HepG2 (cell line): Measurements from ENCODE around the gene KCNJ4. TPM values are rescaled to one million over a fixed set of nuclear protein-coding genes. Genes with fewer than 3 reads are reported as not detected.

ENCODE experiments used
- ADNP ChIP-seq: sonication (generic); formaldehyde crosslinking; IDR thresholded peaks from 2 replicates; pipeline ENCODE4 v1.4.0; 2020; ENCODE audit warnings: missing genetic modification reagents
- CBX5 ChIP-seq: sonication (generic); formaldehyde crosslinking; IDR thresholded peaks from 2 replicates; pipeline ENCODE4 v1.4.0; 2020; ENCODE audit warnings: missing genetic modification reagents, borderline replicate concordance
- HDAC1 ChIP-seq: sonication (generic); formaldehyde crosslinking; IDR thresholded peaks from 2 replicates; pipeline ENCODE4 v1.5.1; 2020; ENCODE audit warnings: mild to moderate bottlenecking, missing genetic modification reagents
- NAIF1 ChIP-seq: sonication (generic); formaldehyde crosslinking; IDR thresholded peaks from 2 replicates; pipeline ENCODE4 v1.5.0; 2020; ENCODE audit warnings: mild to moderate bottlenecking, missing genetic modification reagents, borderline replicate concordance
- NBN ChIP-seq: fragments of 450-650 bp; conservative IDR thresholded peaks from 2 replicates; pipeline ENCODE4 v1.6.1; 2017
- NFE2L2 ChIP-seq: fragments of 150-350 bp; IDR thresholded peaks from 2 replicates; pipeline ENCODE4 v1.6.1; 2014; ENCODE audit warnings: low read length
- NR2F1 ChIP-seq, 2 experiments: fragments of 450-650 bp in 1 of 2; formaldehyde crosslinking in 1 of 2; IDR thresholded peaks; 2 replicates each; pipeline versions ENCODE4 v1.5.0 to v1.6.1; 2016 to 2020; ENCODE audit warnings: mild to moderate bottlenecking in 1 of 2, missing compliant biosample characterization in 1 of 2, missing genetic modification reagents in 1 of 2, moderate library complexity in 1 of 2
- NR2F6 ChIP-seq, 2 experiments: IDR thresholded peaks; 2 replicates each; pipeline ENCODE4 v1.6.1; 2016; ENCODE audit warnings: antibody characterized with exemption in 1 of 2, mild to moderate bottlenecking in 1 of 2
- RAD21 ChIP-seq: fragments of 450-650 bp; formaldehyde crosslinking; IDR thresholded peaks from 2 replicates; pipeline ENCODE4 v1.5.0; 2020; ENCODE audit warnings: mild to moderate bottlenecking
- RCOR2 ChIP-seq: IDR thresholded peaks from 2 replicates; pipeline ENCODE4 v1.6.1; 2016; ENCODE audit warnings: missing biosample characterization, missing genetic modification reagents
- RXRA ChIP-seq: sonication (generic); formaldehyde crosslinking; IDR thresholded peaks from 2 replicates; pipeline ENCODE4 v1.5.1; 2020; ENCODE audit warnings: missing genetic modification reagents
- SCMH1 ChIP-seq: sonication (generic); formaldehyde crosslinking; IDR thresholded peaks from 2 replicates; pipeline ENCODE4 v1.9.0; 2021; ENCODE audit warnings: missing genetic modification reagents, mild to moderate bottlenecking, borderline replicate concordance
- XRCC5 ChIP-seq: fragments of 200-400 bp; formaldehyde crosslinking; optimal IDR thresholded peaks from 2 replicates; pipeline ENCODE3; 2017; ENCODE audit warnings: mild to moderate bottlenecking, low read length
- ZNF207 ChIP-seq: fragments of 450-650 bp; IDR thresholded peaks from 2 replicates; pipeline ENCODE4 v1.6.1; 2016; ENCODE audit warnings: antibody characterized with exemption, borderline replicate concordance
- polyA plus RNA-seq, 8 experiments: library from polyadenylated mRNA; depleted of rRNA in 3 of 8; stranded (reverse) in 7 of 8; unstranded in 1 of 8; fragments of >200 nt; fragmentation: Illumina TruSeq in 4 of 8; extraction: Trizol in 4 of 8; gene quantifications; 2 replicates each; pipeline versions ENCODE4 v1.2.1 to v1.2.3, GENCODE V29; 2011 to 2016; ENCODE audit warnings: low read depth in 4 of 8, missing spikeins in 1 of 8, mixed read lengths in 1 of 8; ENCODE audit not compliant: insufficient read depth in 1 of 8
- total RNA-seq, 5 experiments: library from RNA; depleted of rRNA; stranded (reverse); fragments of >200 nt; fragmentation: Illumina TruSeq; extraction: Trizol; gene quantifications; 2 replicates each; pipeline ENCODE4 v1.2.3, GENCODE V29; 2016; ENCODE audit warnings: low read depth in 1 of 5
- TF ChIP-seq, protein P1 (sequence below): sonication (generic); formaldehyde crosslinking; IDR thresholded peaks from 2 replicates; pipeline ENCODE4 v1.5.0; 2020; ENCODE audit warnings: mild to moderate bottlenecking, missing genetic modification reagents, moderate library complexity
- TF ChIP-seq, protein P2 (sequence below): sonication (generic); formaldehyde crosslinking; IDR thresholded peaks from 2 replicates; pipeline ENCODE4 v1.5.1; 2020; ENCODE audit warnings: mild to moderate bottlenecking, missing genetic modification reagents, moderate library complexity
- TF ChIP-seq, protein P3 (sequence below): sonication (generic); formaldehyde crosslinking; IDR thresholded peaks from 2 replicates; pipeline ENCODE4 v1.4.0; 2020; ENCODE audit warnings: mild to moderate bottlenecking, missing genetic modification reagents
- TF ChIP-seq, protein P4 (sequence below): sonication (generic); formaldehyde crosslinking; IDR thresholded peaks from 2 replicates; pipeline ENCODE4 v1.4.0; 2020; ENCODE audit warnings: missing genetic modification reagents

KCNJ4 gene
- total and polyA plus RNA-seq, 2 of the 13 experiments (the other 11 are each of a cell fraction or from before 2014, with no cell fraction given), result not detected

DNA sequence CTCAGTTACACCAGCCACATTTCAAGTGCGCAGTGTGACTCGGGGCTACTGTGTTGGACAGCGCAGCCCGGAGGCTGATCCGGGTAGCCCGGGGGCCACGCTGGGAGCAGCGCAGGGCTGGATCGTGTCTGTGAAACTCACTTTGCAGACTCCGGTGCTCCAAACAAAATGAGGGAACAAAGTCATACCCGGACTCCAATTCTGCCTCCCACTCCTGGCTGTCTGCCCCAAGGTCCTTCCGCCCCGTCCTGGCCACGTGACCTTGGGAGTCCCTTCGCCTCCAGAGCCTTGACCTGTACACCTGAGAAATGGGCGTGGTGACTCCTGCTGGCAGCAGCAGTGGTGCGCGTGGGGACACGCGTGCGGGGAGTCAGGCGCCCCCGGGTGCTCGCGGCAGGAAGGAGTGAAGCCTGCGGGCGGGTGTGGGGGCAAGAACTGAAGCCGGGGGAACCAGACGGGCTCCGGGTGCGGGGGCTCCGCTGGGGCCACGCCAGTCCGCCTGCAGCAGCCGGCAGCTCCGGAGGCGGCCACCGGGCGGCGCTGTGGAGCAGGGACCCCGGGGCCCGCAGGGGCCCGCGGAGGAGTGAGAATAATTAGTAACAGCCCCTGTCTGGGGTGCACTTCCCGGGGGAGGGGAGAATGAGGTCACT lies 42.4 kb downstream of the KCNJ4 start (continued):
- TF ChIP-seq, protein P1, sequence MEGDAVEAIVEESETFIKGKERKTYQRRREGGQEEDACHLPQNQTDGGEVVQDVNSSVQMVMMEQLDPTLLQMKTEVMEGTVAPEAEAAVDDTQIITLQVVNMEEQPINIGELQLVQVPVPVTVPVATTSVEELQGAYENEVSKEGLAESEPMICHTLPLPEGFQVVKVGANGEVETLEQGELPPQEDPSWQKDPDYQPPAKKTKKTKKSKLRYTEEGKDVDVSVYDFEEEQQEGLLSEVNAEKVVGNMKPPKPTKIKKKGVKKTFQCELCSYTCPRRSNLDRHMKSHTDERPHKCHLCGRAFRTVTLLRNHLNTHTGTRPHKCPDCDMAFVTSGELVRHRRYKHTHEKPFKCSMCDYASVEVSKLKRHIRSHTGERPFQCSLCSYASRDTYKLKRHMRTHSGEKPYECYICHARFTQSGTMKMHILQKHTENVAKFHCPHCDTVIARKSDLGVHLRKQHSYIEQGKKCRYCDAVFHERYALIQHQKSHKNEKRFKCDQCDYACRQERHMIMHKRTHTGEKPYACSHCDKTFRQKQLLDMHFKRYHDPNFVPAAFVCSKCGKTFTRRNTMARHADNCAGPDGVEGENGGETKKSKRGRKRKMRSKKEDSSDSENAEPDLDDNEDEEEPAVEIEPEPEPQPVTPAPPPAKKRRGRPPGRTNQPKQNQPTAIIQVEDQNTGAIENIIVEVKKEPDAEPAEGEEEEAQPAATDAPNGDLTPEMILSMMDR, result peak; percentile 58; the same call in 1 of the 2 replicates
- TF ChIP-seq NBN (no peak), RXRA (CRISPR knock-in tag) (peak; percentile 42; the same call in 1 of the 2 replicates), NAIF1 (CRISPR knock-in tag) (0 out of 2 replicates have a peak, but pooled peaks have one; percentile 18), ADNP (CRISPR knock-in tag) (peak; percentile 76; the same call in 1 of the 2 replicates), CBX5 (CRISPR knock-in tag) (0 out of 2 replicates have a peak, but pooled peaks have one; percentile 20), NR2F1 (CRISPR knock-in tag; IDR thresholded peaks at IDR 0.05) (0 out of 4 replicates have a peak, but pooled peaks of 1 of the 2 experiments have one; percentile 41), NR2F6 (IDR thresholded peaks at IDR 0.05) (no peak), NR2F6 (CRISPR knock-in tag; IDR thresholded peaks at IDR 0.05) (peak; percentile 35; the same call in 1 of the 2 replicates), XRCC5 (peak; percentile 20), ZNF207 (no peak), RAD21 (CRISPR knock-in tag) (peak; percentile 70), RCOR2 (CRISPR knock-in tag) (peak; percentile 69; the same call in 1 of the 2 replicates), SCMH1 (CRISPR knock-in tag) (no peak), NFE2L2 (no peak), HDAC1 (CRISPR knock-in tag) (0 out of 2 replicates have a peak, but pooled peaks have one; percentile 31)
- TF ChIP-seq, protein P2, sequence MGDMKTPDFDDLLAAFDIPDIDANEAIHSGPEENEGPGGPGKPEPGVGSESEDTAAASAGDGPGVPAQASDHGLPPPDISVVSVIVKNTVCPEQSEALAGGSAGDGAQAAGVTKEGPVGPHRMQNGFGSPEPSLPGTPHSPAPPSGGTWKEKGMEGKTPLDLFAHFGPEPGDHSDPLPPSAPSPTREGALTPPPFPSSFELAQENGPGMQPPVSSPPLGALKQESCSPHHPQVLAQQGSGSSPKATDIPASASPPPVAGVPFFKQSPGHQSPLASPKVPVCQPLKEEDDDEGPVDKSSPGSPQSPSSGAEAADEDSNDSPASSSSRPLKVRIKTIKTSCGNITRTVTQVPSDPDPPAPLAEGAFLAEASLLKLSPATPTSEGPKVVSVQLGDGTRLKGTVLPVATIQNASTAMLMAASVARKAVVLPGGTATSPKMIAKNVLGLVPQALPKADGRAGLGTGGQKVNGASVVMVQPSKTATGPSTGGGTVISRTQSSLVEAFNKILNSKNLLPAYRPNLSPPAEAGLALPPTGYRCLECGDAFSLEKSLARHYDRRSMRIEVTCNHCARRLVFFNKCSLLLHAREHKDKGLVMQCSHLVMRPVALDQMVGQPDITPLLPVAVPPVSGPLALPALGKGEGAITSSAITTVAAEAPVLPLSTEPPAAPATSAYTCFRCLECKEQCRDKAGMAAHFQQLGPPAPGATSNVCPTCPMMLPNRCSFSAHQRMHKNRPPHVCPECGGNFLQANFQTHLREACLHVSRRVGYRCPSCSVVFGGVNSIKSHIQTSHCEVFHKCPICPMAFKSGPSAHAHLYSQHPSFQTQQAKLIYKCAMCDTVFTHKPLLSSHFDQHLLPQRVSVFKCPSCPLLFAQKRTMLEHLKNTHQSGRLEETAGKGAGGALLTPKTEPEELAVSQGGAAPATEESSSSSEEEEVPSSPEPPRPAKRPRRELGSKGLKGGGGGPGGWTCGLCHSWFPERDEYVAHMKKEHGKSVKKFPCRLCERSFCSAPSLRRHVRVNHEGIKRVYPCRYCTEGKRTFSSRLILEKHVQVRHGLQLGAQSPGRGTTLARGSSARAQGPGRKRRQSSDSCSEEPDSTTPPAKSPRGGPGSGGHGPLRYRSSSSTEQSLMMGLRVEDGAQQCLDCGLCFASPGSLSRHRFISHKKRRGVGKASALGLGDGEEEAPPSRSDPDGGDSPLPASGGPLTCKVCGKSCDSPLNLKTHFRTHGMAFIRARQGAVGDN (CRISPR knock-in tag), result peak; percentile 48
- TF ChIP-seq, protein P3, sequence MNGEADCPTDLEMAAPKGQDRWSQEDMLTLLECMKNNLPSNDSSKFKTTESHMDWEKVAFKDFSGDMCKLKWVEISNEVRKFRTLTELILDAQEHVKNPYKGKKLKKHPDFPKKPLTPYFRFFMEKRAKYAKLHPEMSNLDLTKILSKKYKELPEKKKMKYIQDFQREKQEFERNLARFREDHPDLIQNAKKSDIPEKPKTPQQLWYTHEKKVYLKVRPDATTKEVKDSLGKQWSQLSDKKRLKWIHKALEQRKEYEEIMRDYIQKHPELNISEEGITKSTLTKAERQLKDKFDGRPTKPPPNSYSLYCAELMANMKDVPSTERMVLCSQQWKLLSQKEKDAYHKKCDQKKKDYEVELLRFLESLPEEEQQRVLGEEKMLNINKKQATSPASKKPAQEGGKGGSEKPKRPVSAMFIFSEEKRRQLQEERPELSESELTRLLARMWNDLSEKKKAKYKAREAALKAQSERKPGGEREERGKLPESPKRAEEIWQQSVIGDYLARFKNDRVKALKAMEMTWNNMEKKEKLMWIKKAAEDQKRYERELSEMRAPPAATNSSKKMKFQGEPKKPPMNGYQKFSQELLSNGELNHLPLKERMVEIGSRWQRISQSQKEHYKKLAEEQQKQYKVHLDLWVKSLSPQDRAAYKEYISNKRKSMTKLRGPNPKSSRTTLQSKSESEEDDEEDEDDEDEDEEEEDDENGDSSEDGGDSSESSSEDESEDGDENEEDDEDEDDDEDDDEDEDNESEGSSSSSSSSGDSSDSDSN (CRISPR knock-in tag), result 0 out of 2 replicates have a peak, but pooled peaks have one; percentile 17
- TF ChIP-seq, protein P4, sequence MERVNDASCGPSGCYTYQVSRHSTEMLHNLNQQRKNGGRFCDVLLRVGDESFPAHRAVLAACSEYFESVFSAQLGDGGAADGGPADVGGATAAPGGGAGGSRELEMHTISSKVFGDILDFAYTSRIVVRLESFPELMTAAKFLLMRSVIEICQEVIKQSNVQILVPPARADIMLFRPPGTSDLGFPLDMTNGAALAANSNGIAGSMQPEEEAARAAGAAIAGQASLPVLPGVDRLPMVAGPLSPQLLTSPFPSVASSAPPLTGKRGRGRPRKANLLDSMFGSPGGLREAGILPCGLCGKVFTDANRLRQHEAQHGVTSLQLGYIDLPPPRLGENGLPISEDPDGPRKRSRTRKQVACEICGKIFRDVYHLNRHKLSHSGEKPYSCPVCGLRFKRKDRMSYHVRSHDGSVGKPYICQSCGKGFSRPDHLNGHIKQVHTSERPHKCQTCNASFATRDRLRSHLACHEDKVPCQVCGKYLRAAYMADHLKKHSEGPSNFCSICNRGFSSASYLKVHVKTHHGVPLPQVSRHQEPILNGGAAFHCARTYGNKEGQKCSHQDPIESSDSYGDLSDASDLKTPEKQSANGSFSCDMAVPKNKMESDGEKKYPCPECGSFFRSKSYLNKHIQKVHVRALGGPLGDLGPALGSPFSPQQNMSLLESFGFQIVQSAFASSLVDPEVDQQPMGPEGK (CRISPR knock-in tag), result peak; percentile 67; the same call in 1 of the 2 replicates
